Measurements from ENCODE around the gene PPP1R36. TPM values are rescaled to one million over a fixed set of nuclear protein-coding genes. Genes with fewer than 3 reads are reported as not detected.

Gene PPP1R36
- total and polyA plus RNA-seq, 2 of the 8 experiments (the other 6 are each of a cell fraction or from before 2014, with no cell fraction given), result 0.39 to 0.93 TPM

- TF ChIP-seq CHD7 (IDR thresholded peaks at IDR 0.05; ENCODE audit: insufficient replicate concordance, low read length), result no peak
- no peak for TF ChIP-seq CHD1 (IDR thresholded peaks at IDR 0.05; ENCODE audit: low read depth, low read length)
Observed at GRCh38 chr14:64531567-64531966, 18.2 kb upstream of the PPP1R36 start (continued).
